SU-DHL-6 (cell line): Measurements from ENCODE around the gene RNF182.

Experiments used
- H2AFZ ChIP-seq: fragments of 200-600 bp; sonication (generic); 2 replicates; pipeline ENCODE4 v1.6.1; 2014; ENCODE audit warnings: low read depth, mild to moderate bottlenecking, moderate library complexity, mixed read lengths, antibody characterized with exemption, low read length; ENCODE audit not compliant: severe bottlenecking
- H3F3A ChIP-seq: fragments of 200-600 bp; shearing (Covaris generic); 2 replicates; pipeline ENCODE4 v1.6.0; 2016; ENCODE audit warnings: antibody characterized with exemption, mild to moderate bottlenecking; ENCODE audit not compliant: insufficient read depth
- H3K27ac ChIP-seq: fragments of 200-600 bp; sonication (generic); 2 replicates; pipeline ENCODE4 v1.5.1; 2016; ENCODE audit warnings: low read depth, mild to moderate bottlenecking, low read length, moderate library complexity, mixed read lengths
- H3K27me3 ChIP-seq: fragments of 200-600 bp; sonication (generic), shearing (Covaris generic); 2 replicates; pipeline ENCODE4 v1.6.0; 2014; ENCODE audit warnings: mild to moderate bottlenecking, low read length
- H3K36me3 ChIP-seq: fragments of 200-600 bp; sonication (generic); 2 replicates; pipeline ENCODE4 v1.6.1; 2014; ENCODE audit warnings: mild to moderate bottlenecking, low read length, mixed read lengths
- H3K4me2 ChIP-seq: fragments of 300-600, 200-600 bp; shearing (Covaris generic), sonication (generic); 2 replicates; pipeline ENCODE4 v1.6.0; 2014; ENCODE audit warnings: low read length, low read depth, mild to moderate bottlenecking; ENCODE audit not compliant: poor library complexity, severe bottlenecking
- H3K4me3 ChIP-seq: fragments of 200-600 bp; sonication (generic); 2 replicates; pipeline ENCODE4 v1.5.1; 2014; ENCODE audit warnings: antibody characterized with exemption, low read length, mild to moderate bottlenecking, mixed read lengths; ENCODE audit not compliant: insufficient read depth, poor library complexity, severe bottlenecking
- H3K79me2 ChIP-seq: fragments of 200-600 bp; sonication (generic); 2 replicates; pipeline ENCODE4 v1.6.1; 2014; ENCODE audit warnings: mild to moderate bottlenecking, low read length, moderate library complexity; ENCODE audit not compliant: insufficient read depth
- H3K9ac ChIP-seq: fragments of 200-600 bp; sonication (generic); 2 replicates; pipeline ENCODE4 v1.7.0; 2014; ENCODE audit warnings: mild to moderate bottlenecking, low read length
- H3K9me2 ChIP-seq: fragments of 200-600 bp; sonication (generic); replicated peaks from 2 replicates; pipeline ENCODE4 v1.6.1; 2014; ENCODE audit warnings: low read length; ENCODE audit not compliant: insufficient read depth
- H3K9me3 ChIP-seq: fragments of 200-600 bp; sonication (generic); 2 replicates; pipeline ENCODE4 v1.6.1; 2014; ENCODE audit warnings: low read length, mixed read lengths; ENCODE audit not compliant: insufficient read depth
- H4K20me1 ChIP-seq: fragments of 200-600 bp; sonication (generic); 2 replicates; pipeline ENCODE4 v1.6.1; 2014; ENCODE audit warnings: low read depth, mild to moderate bottlenecking, antibody characterized with exemption, low read length, moderate library complexity, mixed read lengths
- CTCF ChIP-seq: fragments of 200-600 bp; sonication (generic); IDR thresholded peaks from one replicate; pipeline ENCODE4 v1.5.1; 2017; ENCODE audit warnings: antibody characterized with exemption, mild to moderate bottlenecking, low read length, moderate library complexity; ENCODE audit not compliant: insufficient read depth, poor library complexity, severe bottlenecking
- EZH2phosphoT487 ChIP-seq: fragments of 200-600 bp; sonication (generic), shearing (Covaris generic); conservative IDR thresholded peaks from 2 replicates; pipeline ENCODE4 v1.6.1; 2018; ENCODE audit warnings: mild to moderate bottlenecking, antibody characterized with exemption, low read length, moderate library complexity, mixed read lengths

Gene RNF182

GRCh38 chr6:13886949-13887348 is 37.8 kb upstream of the RNF182 start:
- Histone ChIP-seq H3K9me3 (no peaks in the 10 kb centered on the region), H3K27me3 (no peaks in the 10 kb centered on the region), H3K9ac (no peak overlapping the region), H3K4me3 (no peak overlapping the region), H3K27ac (no peak overlapping the region), H3F3A (no peaks in the 10 kb centered on the region), H3K9me2 (no peaks in the 10 kb centered on the region), H2AFZ (no peak overlapping the region), H3K4me2 (no peak overlapping the region), H3K79me2 (no peaks in the 10 kb centered on the region), H3K36me3 (no peaks in the 10 kb centered on the region), H4K20me1 (no peaks in the 10 kb centered on the region)
- TF ChIP-seq EZH2phosphoT487 (no peak), CTCF (no peak)

GRCh38 chr6:13892017-13892645 is 32.6 kb upstream of the RNF182 start:
- Histone ChIP-seq H3K4me2 (no peak overlapping the region), H3K4me3 (no peak overlapping the region), H2AFZ (no peak overlapping the region), H3K79me2 (no peaks in the 10 kb centered on the region), H3K27me3 (no peaks in the 10 kb centered on the region), H4K20me1 (no peaks in the 10 kb centered on the region), H3K9me2 (no peaks in the 10 kb centered on the region), H3K27ac (no peak overlapping the region), H3K36me3 (no peaks in the 10 kb centered on the region), H3K9ac (no peak overlapping the region), H3K9me3 (no peaks in the 10 kb centered on the region), H3F3A (no peaks in the 10 kb centered on the region)
- TF ChIP-seq CTCF (no peak), EZH2phosphoT487 (no peak)

- H3K79me2 ChIP-seq: no peaks in the 10 kb centered on the region
- no peak overlapping the region for H3K9ac ChIP-seq
- H3K36me3 ChIP-seq: no peaks in the 10 kb centered on the region
- H3K9me3 ChIP-seq: no peaks in the 10 kb centered on the region
- H3K4me2 ChIP-seq: no peak overlapping the region
- no peak overlapping the region for H3K4me3 ChIP-seq
- H3K27ac ChIP-seq: no peak overlapping the region
- no peaks in the 10 kb centered on the region for H4K20me1 ChIP-seq
- no peaks in the 10 kb centered on the region for H3K27me3 ChIP-seq
- H3F3A ChIP-seq: no peaks in the 10 kb centered on the region
- no peak overlapping the region for H2AFZ ChIP-seq
- TF ChIP-seq EZH2phosphoT487: no peak
- TF ChIP-seq CTCF: no peak
- H3K9me2 ChIP-seq: no peaks in the 10 kb centered on the region
These were observed 21.8 kb upstream of the RNF182 start for GRCh38 chr6:13902922-13903321.
